ENCODE results near the gene FBXL17. TPM values are rescaled to one million over a fixed set of nuclear protein-coding genes. Genes with fewer than 3 reads are reported as not detected.
"Not testable (repeated sequence)": the region's sequence is repeated elsewhere in the genome, so short reads cannot be mapped to it uniquely, and the experiment has no call there.

The FBXL17 gene
- total RNA-seq, 3 donors from 2014 or later: 22.6 to 31.3 (median 28.8) TPM

DNA sequence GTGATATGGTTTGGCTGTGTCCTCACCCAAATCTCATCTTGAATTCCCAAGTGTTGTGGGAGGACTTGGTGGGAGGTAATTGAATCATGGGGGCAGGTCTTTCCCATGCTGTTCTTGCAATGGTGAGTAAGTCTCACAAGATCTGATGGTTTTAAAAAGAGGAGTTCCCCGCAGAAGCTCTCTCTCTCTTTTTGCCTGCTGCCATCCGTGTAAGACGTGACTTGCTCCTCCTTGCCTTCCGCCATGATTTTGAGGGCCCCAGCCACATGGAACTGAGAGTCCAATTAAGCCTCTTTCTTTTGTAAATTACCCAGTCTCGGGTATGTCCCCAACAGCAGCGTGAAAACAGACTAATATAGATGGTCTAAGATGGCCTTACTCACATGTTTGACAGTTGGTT, 210.1 kb downstream of the FBXL17 start:
- DNase-seq (ENCODE audit: low spot score in 2 of 2): no peak
- H3K4me3 ChIP-seq: no peak overlapping the region
- intact Hi-C loops (cut with DNase I; ENCODE audit: low total_unique reads): no loop called here
- H3K4me1 ChIP-seq: no peaks in the 10 kb centered on the region
- H3K9me3 ChIP-seq: no peaks in the 10 kb centered on the region
- H3K36me3 ChIP-seq: no peaks in the 10 kb centered on the region
- H3K27ac ChIP-seq: no peak overlapping the region
- H3K27me3 ChIP-seq: no peaks in the 10 kb centered on the region
- TF ChIP-seq POLR2AphosphoS5 (IDR thresholded peaks at IDR 0.05) (no peak), CTCF (IDR thresholded peaks at IDR 0.05) (no peak), POLR2A (IDR thresholded peaks at IDR 0.05) (no peak)

- no peaks in the 10 kb centered on the region for H3K36me3 ChIP-seq
- DNase-seq (ENCODE audit: low spot score in 2 of 2): no peak
- intact Hi-C loops (cut with DNase I; ENCODE audit: low total_unique reads): no loop called here
- TF ChIP-seq POLR2A (IDR thresholded peaks at IDR 0.05): no peak
- TF ChIP-seq CTCF (IDR thresholded peaks at IDR 0.05): no peak
- no peak for TF ChIP-seq POLR2AphosphoS5 (IDR thresholded peaks at IDR 0.05)
- no peaks in the 10 kb centered on the region for H3K9me3 ChIP-seq
- H3K4me3 ChIP-seq: no peak overlapping the region
- H3K4me1 ChIP-seq: no peaks in the 10 kb centered on the region
- H3K27ac ChIP-seq: no peak overlapping the region
- H3K27me3 ChIP-seq: no peaks in the 10 kb centered on the region
Observed at GRCh38 chr5:108168915-108169314, 213.0 kb downstream of the FBXL17 start.

- H3K9me3 ChIP-seq: no peaks in the 10 kb centered on the region
- H3K36me3 ChIP-seq: no peaks in the 10 kb centered on the region
- no peak overlapping the region for H3K27ac ChIP-seq
- no peaks in the 10 kb centered on the region for H3K4me1 ChIP-seq
- H3K4me3 ChIP-seq: no peak overlapping the region
- H3K27me3 ChIP-seq: no peaks in the 10 kb centered on the region
- DNase-seq (ENCODE audit: low spot score in 2 of 2): no peak
- TF ChIP-seq POLR2A (IDR thresholded peaks at IDR 0.05) (no peak), CTCF (IDR thresholded peaks at IDR 0.05) (no peak), POLR2AphosphoS5 (IDR thresholded peaks at IDR 0.05) (no peak)
- intact Hi-C loops (cut with DNase I; ENCODE audit: low total_unique reads): no loop called here
Observed at GRCh38 chr5:108167174-108167573, 214.7 kb downstream of the FBXL17 start.

DNA sequence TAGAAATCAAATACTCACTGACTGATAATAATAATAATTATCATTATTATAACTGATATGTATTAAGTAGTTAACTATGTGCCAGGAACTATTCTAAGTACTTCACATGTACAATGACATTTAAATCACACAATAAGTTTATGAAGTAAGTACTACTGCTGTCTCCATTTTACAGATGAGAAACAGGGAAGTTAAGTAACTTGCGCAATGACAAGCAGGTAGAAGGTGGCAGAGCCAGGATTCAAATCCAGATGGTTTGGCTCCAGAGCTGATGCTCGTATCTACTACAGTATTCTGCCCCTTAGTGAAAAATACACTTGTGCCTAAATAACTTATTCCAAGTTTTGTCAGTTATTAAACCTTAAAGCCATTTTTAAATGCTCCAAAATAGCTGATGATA, 217.3 kb downstream of the FBXL17 start:
- Histone ChIP-seq H3K9me3 (no peaks in the 10 kb centered on the region), H3K4me1 (no peaks in the 10 kb centered on the region), H3K36me3 (no peaks in the 10 kb centered on the region), H3K4me3 (no peak overlapping the region), H3K27me3 (no peaks in the 10 kb centered on the region), H3K27ac (no peak overlapping the region)
- DNase-seq (ENCODE audit: low spot score in 2 of 2): no peak
- intact Hi-C loops (cut with DNase I; ENCODE audit: low total_unique reads): loop anchor here (2.0 kb wide), 1 partner anchor 30 kb away; no protein-coding TSS in a partner anchor
- TF ChIP-seq CTCF (IDR thresholded peaks at IDR 0.05): no peak

GRCh38 chr5:108152854-108153253, 229.0 kb downstream of the FBXL17 start:
- H3K4me3 ChIP-seq; H3K27ac ChIP-seq; H3K36me3 ChIP-seq; H3K27me3 ChIP-seq; DNase-seq (ENCODE audit: low spot score in 2 of 2); H3K9me3 ChIP-seq; H3K4me1 ChIP-seq; intact Hi-C loops (cut with DNase I; ENCODE audit: low total_unique reads): not testable (repeated sequence)

DNA sequence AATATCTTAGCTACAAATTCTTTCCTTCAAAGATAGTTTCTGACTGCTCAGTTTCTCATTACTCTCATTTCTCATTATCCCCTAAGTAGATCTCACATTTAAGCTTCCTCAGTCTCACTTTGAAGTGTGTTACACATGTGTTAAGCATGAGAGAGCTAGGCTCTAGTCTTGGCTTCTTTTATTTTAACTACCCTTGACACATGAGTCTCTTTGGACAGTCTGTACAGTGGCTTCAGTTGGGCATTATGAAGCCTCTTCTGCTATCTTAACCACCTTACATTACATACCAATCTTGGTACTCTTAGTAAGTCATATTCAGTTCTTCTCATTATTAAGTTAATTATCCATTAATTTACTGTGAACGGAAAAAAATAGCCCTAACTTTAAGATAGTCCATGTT, 232.5 kb downstream of the FBXL17 start:
- no peak for DNase-seq (ENCODE audit: low spot score in 2 of 2)
- H3K27ac ChIP-seq: no peak overlapping the region
- H3K9me3 ChIP-seq: no peaks in the 10 kb centered on the region
- no peak overlapping the region for H3K4me3 ChIP-seq
- H3K36me3 ChIP-seq: no peaks in the 10 kb centered on the region
- intact Hi-C loops (cut with DNase I; ENCODE audit: low total_unique reads): no loop called here
- no peaks in the 10 kb centered on the region for H3K27me3 ChIP-seq
- no peaks in the 10 kb centered on the region for H3K4me1 ChIP-seq
- TF ChIP-seq CTCF (IDR thresholded peaks at IDR 0.05): no peak
- no peak for TF ChIP-seq POLR2A (IDR thresholded peaks at IDR 0.05)
- no peak for TF ChIP-seq POLR2AphosphoS5 (IDR thresholded peaks at IDR 0.05)

Measured in breast epithelium (tissue), 4 donors.